SK-N-SH treated with all-trans-retinoic acid at 6 μM for 48 hours (cell line): ENCODE measurements around the gene SLC9A7.

Experiments
- ATAC-seq: fragments of 200-7000 bp; cut with Tn5 transposase; 3 replicates; pipeline ENCODE4 v1.9.1; 2020; ENCODE audit warnings: mild to moderate bottlenecking, moderate library complexity
- ARNTL ChIP-seq: fragments of 450-650 bp; formaldehyde crosslinking; IDR thresholded peaks from 2 replicates; pipeline ENCODE4 v1.5.0; 2020; ENCODE audit warnings: low read depth, mild to moderate bottlenecking, moderate library complexity, borderline replicate concordance
- BACH2 ChIP-seq: fragments of 250-450 bp; sonication (Bioruptor Pico); IDR thresholded peaks from 2 replicates; pipeline ENCODE4 v1.9.0; 2021; ENCODE audit warnings: mild to moderate bottlenecking, borderline replicate concordance
- CREB5 ChIP-seq: fragments of 250-450 bp; sonication (Bioruptor Pico); IDR thresholded peaks from 2 replicates; pipeline ENCODE4 v1.5.1; 2020; ENCODE audit warnings: low read depth, mild to moderate bottlenecking, moderate library complexity
- CSDC2 ChIP-seq: fragments of 250-450 bp; sonication (Bioruptor Pico); IDR thresholded peaks from 2 replicates; pipeline ENCODE4 v1.5.0; 2020; ENCODE audit warnings: mild to moderate bottlenecking, moderate library complexity
- ESRRG ChIP-seq: fragments of 250-450 bp; sonication (Bioruptor Pico); IDR thresholded peaks from 2 replicates; pipeline ENCODE4 v1.6.1; 2021; ENCODE audit warnings: mild to moderate bottlenecking
- ISL1 ChIP-seq: fragments of 250-450 bp; sonication (Bioruptor Pico); IDR thresholded peaks from 2 replicates; pipeline ENCODE4 v2.1.2; 2022; ENCODE audit warnings: mild to moderate bottlenecking, moderate library complexity
- OSR1 ChIP-seq: fragments of 250-450 bp; sonication (Bioruptor Pico); IDR thresholded peaks from 2 replicates; pipeline ENCODE4 v1.8.0; 2022; ENCODE audit warnings: moderate library complexity, mild to moderate bottlenecking, inconsistent platforms
- PPARA ChIP-seq: fragments of 250-450 bp; sonication (Bioruptor Pico); IDR thresholded peaks from 2 replicates; pipeline ENCODE4 v1.5.0; 2020; ENCODE audit warnings: mild to moderate bottlenecking, borderline replicate concordance
- RARB ChIP-seq: fragments of 250-450 bp; sonication (Bioruptor Pico); IDR thresholded peaks from 2 replicates; pipeline ENCODE4 v1.8.0; 2021; ENCODE audit warnings: mild to moderate bottlenecking, moderate library complexity
- SNAI2 ChIP-seq: fragments of 250-450 bp; sonication (Bioruptor Pico); IDR thresholded peaks from 2 replicates; pipeline ENCODE4 v1.5.0; 2020; ENCODE audit warnings: mild to moderate bottlenecking, moderate library complexity
- TCF4 ChIP-seq: fragments of 250-450 bp; sonication (Bioruptor Pico); IDR thresholded peaks from 2 replicates; pipeline ENCODE4 v1.8.0; 2021; ENCODE audit warnings: mild to moderate bottlenecking, moderate library complexity, borderline replicate concordance
- TOX ChIP-seq: fragments of 250-450 bp; sonication (Bioruptor Pico); IDR thresholded peaks from 2 replicates; pipeline ENCODE4 v1.8.0; 2021; ENCODE audit warnings: mild to moderate bottlenecking, moderate library complexity, borderline replicate concordance
- ZFP3 ChIP-seq: fragments of 250-450 bp; sonication (Bioruptor Pico); IDR thresholded peaks from 2 replicates; pipeline ENCODE4 v1.5.0; 2020; ENCODE audit warnings: mild to moderate bottlenecking, moderate library complexity
- ZFP30 ChIP-seq: fragments of 450-650 bp; formaldehyde crosslinking; IDR thresholded peaks from 2 replicates; pipeline ENCODE4 v1.5.0; 2022; ENCODE audit warnings: mild to moderate bottlenecking, moderate library complexity
- ZNF565 ChIP-seq: fragments of 450-650 bp; formaldehyde crosslinking; conservative IDR thresholded peaks from 2 replicates; pipeline ENCODE4 v1.5.0; 2020; ENCODE audit warnings: low read depth, mild to moderate bottlenecking, moderate library complexity
- ZNF8 ChIP-seq: fragments of 450-650 bp; formaldehyde crosslinking; IDR thresholded peaks from 2 replicates; pipeline ENCODE4 v1.5.0; 2020; ENCODE audit warnings: mild to moderate bottlenecking, moderate library complexity
- TF ChIP-seq, protein P1 (sequence below): fragments of 250-450 bp; sonication (Bioruptor Pico); IDR thresholded peaks from 2 replicates; pipeline ENCODE4 v1.5.1; 2021; ENCODE audit warnings: mild to moderate bottlenecking, moderate library complexity
- TF ChIP-seq, protein P2 (sequence below): fragments of 250-450 bp; sonication (Bioruptor Pico); IDR thresholded peaks from 2 replicates; pipeline ENCODE4 v1.8.0; 2020; ENCODE audit warnings: mild to moderate bottlenecking, moderate library complexity, borderline replicate concordance
- TF ChIP-seq, protein P3 (sequence below): fragments of 250-450 bp; sonication (Bioruptor Pico); IDR thresholded peaks from 2 replicates; pipeline ENCODE4 v1.5.0; 2020; ENCODE audit warnings: mild to moderate bottlenecking, moderate library complexity

The SLC9A7 gene

GRCh38 chrX:46582966-46583365, 176.0 kb downstream of the SLC9A7 start:
- peak; percentile 66 for ATAC-seq
- TF ChIP-seq, protein P1, sequence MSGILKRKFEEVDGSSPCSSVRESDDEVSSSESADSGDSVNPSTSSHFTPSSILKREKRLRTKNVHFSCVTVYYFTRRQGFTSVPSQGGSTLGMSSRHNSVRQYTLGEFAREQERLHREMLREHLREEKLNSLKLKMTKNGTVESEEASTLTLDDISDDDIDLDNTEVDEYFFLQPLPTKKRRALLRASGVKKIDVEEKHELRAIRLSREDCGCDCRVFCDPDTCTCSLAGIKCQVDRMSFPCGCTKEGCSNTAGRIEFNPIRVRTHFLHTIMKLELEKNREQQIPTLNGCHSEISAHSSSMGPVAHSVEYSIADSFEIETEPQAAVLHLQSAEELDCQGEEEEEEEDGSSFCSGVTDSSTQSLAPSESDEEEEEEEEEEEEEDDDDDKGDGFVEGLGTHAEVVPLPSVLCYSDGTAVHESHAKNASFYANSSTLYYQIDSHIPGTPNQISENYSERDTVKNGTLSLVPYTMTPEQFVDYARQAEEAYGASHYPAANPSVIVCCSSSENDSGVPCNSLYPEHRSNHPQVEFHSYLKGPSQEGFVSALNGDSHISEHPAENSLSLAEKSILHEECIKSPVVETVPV (CRISPR knock-in tag) = no peak
- no peak for TF ChIP-seq ZFP3
- TF ChIP-seq RARB (CRISPR knock-in tag) = no peak
- TF ChIP-seq CREB5 = no peak
- no peak for TF ChIP-seq PPARA (CRISPR knock-in tag)
- TF ChIP-seq CSDC2 = no peak
- TF ChIP-seq ZFP30 (CRISPR knock-in tag) = no peak
- TF ChIP-seq ARNTL (CRISPR knock-in tag) = no peak
- TF ChIP-seq BACH2 (CRISPR knock-in tag) = no peak
- TF ChIP-seq ZNF8 (CRISPR knock-in tag) = no peak
- TF ChIP-seq ZNF565 (CRISPR knock-in tag) = no peak
- no peak for TF ChIP-seq ISL1 (CRISPR knock-in tag)
- no peak for TF ChIP-seq TCF4

DNA sequence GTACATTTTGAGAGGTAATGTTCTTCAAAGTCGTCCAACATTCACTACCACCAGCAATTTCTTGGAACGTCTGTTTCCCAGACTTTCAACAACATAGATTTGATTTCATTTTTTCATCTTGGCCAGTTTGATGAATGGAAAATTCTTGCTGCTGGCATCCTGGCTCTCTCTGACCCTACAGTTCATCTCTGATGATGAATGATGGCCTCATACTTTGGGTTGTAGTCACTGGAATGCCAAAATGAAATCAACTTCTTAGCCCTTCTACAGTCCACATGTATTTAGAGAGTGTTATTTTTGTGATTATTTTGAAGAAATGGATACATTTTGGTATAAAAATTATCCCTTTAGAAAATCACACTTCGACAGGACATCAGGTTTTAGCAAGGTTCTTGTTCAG, 176.6 kb downstream of the SLC9A7 start:
- peak; percentile 75 for ATAC-seq
- 0 out of 2 replicates have a peak, but pooled peaks have one; percentile 21 for TF ChIP-seq ISL1 (CRISPR knock-in tag)
- no peak for TF ChIP-seq ZFP30 (CRISPR knock-in tag)

DNA sequence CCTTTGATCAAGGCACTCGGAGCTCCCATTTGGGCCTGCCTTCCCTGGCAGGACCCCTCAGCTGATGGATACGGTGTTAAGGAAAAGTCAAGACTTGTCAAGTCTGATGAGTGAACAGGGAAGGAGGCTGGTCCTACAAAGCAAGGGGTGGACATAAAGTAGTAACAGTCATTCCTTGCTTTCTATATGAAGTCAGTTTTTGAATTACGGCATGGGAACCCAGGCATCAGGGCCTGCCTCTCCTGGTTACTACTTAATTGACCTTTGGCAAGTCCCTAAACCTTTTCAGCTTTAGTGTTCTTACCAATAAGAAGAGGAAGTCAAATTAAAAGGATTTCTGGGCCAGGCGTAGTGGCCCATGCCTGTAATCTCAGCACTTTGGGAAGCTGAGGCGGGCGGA, 178.3 kb downstream of the SLC9A7 start:
- no peak for TF ChIP-seq TOX (CRISPR knock-in tag)
- no peak for TF ChIP-seq RARB (CRISPR knock-in tag)
- no peak for TF ChIP-seq ISL1 (CRISPR knock-in tag)
- TF ChIP-seq ESRRG (CRISPR knock-in tag) = no peak
- TF ChIP-seq ZFP3 = no peak
- TF ChIP-seq, protein P1 (CRISPR knock-in tag) = no peak
- no peak for TF ChIP-seq SNAI2 (CRISPR knock-in tag)
- TF ChIP-seq ZNF8 (CRISPR knock-in tag) = no peak
- TF ChIP-seq ARNTL (CRISPR knock-in tag) = no peak
- TF ChIP-seq, all 23 proteins: peak for 0
- ATAC-seq = no peak

- TF ChIP-seq ZNF8 (CRISPR knock-in tag) = no peak
- TF ChIP-seq, protein P2, sequence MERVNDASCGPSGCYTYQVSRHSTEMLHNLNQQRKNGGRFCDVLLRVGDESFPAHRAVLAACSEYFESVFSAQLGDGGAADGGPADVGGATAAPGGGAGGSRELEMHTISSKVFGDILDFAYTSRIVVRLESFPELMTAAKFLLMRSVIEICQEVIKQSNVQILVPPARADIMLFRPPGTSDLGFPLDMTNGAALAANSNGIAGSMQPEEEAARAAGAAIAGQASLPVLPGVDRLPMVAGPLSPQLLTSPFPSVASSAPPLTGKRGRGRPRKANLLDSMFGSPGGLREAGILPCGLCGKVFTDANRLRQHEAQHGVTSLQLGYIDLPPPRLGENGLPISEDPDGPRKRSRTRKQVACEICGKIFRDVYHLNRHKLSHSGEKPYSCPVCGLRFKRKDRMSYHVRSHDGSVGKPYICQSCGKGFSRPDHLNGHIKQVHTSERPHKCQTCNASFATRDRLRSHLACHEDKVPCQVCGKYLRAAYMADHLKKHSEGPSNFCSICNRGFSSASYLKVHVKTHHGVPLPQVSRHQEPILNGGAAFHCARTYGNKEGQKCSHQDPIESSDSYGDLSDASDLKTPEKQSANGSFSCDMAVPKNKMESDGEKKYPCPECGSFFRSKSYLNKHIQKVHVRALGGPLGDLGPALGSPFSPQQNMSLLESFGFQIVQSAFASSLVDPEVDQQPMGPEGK (CRISPR knock-in tag) = no peak
- ATAC-seq = no peak
Observed at GRCh38 chrX:46579250-46579649, 179.7 kb downstream of the SLC9A7 start.

- no peak for TF ChIP-seq ZFP3
- ATAC-seq = no peak
Observed at GRCh38 chrX:46577221-46578005, 181.5 kb downstream of the SLC9A7 start.

DNA sequence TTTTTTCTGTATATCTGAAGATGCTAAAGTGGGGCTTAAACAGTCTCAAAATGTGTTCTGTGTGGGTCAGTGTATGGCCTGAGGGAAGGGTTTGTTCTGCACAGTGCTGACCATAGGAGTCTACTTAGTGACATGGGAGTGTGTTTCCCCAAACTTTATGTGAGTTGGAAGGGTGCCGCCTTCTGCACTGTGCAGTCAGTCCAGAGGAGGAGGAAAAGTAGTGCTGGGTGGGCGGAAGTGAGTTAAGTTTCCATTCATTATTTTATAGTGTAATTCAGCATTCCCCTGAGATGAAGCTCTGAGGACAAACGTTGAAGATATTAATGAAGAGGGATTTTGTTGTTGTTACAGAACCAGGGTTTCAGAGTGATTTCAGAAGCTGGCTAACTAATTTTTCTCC, 182.5 kb downstream of the SLC9A7 start:
- no peak for ATAC-seq
- TF ChIP-seq, protein P2 (CRISPR knock-in tag) = no peak
- TF ChIP-seq, protein P3, sequence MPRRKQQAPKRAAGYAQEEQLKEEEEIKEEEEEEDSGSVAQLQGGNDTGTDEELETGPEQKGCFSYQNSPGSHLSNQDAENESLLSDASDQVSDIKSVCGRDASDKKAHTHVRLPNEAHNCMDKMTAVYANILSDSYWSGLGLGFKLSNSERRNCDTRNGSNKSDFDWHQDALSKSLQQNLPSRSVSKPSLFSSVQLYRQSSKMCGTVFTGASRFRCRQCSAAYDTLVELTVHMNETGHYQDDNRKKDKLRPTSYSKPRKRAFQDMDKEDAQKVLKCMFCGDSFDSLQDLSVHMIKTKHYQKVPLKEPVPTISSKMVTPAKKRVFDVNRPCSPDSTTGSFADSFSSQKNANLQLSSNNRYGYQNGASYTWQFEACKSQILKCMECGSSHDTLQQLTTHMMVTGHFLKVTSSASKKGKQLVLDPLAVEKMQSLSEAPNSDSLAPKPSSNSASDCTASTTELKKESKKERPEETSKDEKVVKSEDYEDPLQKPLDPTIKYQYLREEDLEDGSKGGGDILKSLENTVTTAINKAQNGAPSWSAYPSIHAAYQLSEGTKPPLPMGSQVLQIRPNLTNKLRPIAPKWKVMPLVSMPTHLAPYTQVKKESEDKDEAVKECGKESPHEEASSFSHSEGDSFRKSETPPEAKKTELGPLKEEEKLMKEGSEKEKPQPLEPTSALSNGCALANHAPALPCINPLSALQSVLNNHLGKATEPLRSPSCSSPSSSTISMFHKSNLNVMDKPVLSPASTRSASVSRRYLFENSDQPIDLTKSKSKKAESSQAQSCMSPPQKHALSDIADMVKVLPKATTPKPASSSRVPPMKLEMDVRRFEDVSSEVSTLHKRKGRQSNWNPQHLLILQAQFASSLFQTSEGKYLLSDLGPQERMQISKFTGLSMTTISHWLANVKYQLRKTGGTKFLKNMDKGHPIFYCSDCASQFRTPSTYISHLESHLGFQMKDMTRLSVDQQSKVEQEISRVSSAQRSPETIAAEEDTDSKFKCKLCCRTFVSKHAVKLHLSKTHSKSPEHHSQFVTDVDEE (CRISPR knock-in tag) = no peak
- TF ChIP-seq ZFP3 (no peak), OSR1 (CRISPR knock-in tag) (no peak), ZNF8 (CRISPR knock-in tag) (no peak), SNAI2 (CRISPR knock-in tag) (no peak)
